Prostate gland (tissue), 2 donors: ENCODE data around the gene PRF1.

Source experiments
- CTCF ChIP-seq, 4 experiments: fragments of 200-600 bp in 2 of 4; fragments of 450-650 bp in 2 of 4; sonication (generic) in 2 of 4; IDR thresholded peaks; 1 replicate in 3 of 4; 2 replicates in 1 of 4; pipeline ENCODE4 v1.5.1; 2016 to 2019; ENCODE audit warnings: antibody characterized with exemption in 4 of 4, mild to moderate bottlenecking in 2 of 4, moderate library complexity in 2 of 4
- POLR2A ChIP-seq: fragments of 450-650 bp; IDR thresholded peaks from one replicate; pipeline ENCODE4 v1.6.1; 2016; ENCODE audit warnings: antibody characterized with exemption, mild to moderate bottlenecking

GRCh38 chr10:70563230-70563629, 39.3 kb downstream of the PRF1 start:
- TF ChIP-seq CTCF (IDR thresholded peaks at IDR 0.05) (no peak), POLR2A (no peak)
